Measurements from ENCODE around the gene DCDC2B. TPM values are rescaled to one million over a fixed set of nuclear protein-coding genes. Genes with fewer than 3 reads are reported as not detected.
A peak's percentile ranks its signal among the peaks of the same experiment; 100 is the strongest.

Gene DCDC2B
- polyA plus RNA-seq, 2 donors = 0.06 TPM; not detected in 1

GRCh38 chr1:32221581-32221979, 12.7 kb downstream of the DCDC2B start:
- peak overlapping the region; percentile 85 to 92 for H3K4me3 ChIP-seq (ENCODE audit: low read depth in 1 of 2, low read length in 2 of 2)
- peak overlapping the region in 1 of 2 donors; percentile 88 for H3K27ac ChIP-seq (ENCODE audit: low read depth in 2 of 2, low read length in 1 of 2)
- H3K27me3 ChIP-seq (ENCODE audit: control insufficient read depth in 1 of 2, insufficient read depth in 2 of 2, low read length in 2 of 2) = no peaks in the 10 kb centered on the region
- WGBS, 2 donors = 7% methylated on average over 13 of the region's 13 CpGs
- H3K4me1 ChIP-seq (ENCODE audit: control insufficient read depth in 2 of 2, insufficient read depth in 2 of 2, low read length in 1 of 2) = peaks cover 2 to 11% of the 10 kb centered on the region in 2 donors
- no peaks in the 10 kb centered on the region for H3K9me3 ChIP-seq (ENCODE audit: control insufficient read depth in 2 of 2, insufficient read depth in 1 of 2, low read depth in 1 of 2, low read length in 1 of 2)
- H3K36me3 ChIP-seq (ENCODE audit: control insufficient read depth in 2 of 2, insufficient read depth in 2 of 2, low read length in 1 of 2) = peaks cover 0 to 18% of the 10 kb centered on the region in 2 donors

- no peaks in the 10 kb centered on the region for H3K9me3 ChIP-seq (ENCODE audit: control insufficient read depth in 2 of 2, insufficient read depth in 1 of 2, low read depth in 1 of 2, low read length in 1 of 2)
- peaks cover 2 to 11% of the 10 kb centered on the region in 2 donors for H3K4me1 ChIP-seq (ENCODE audit: control insufficient read depth in 2 of 2, insufficient read depth in 2 of 2, low read length in 1 of 2)
- H3K4me3 ChIP-seq (ENCODE audit: low read depth in 1 of 2, low read length in 2 of 2) = peak within 1 kb of the TSS; percentile 85 to 92
- H3K36me3 ChIP-seq (ENCODE audit: control insufficient read depth in 2 of 2, insufficient read depth in 2 of 2, low read length in 1 of 2) = peaks cover 0 to 13% of the 10 kb centered on the region in 2 donors
- H3K27me3 ChIP-seq (ENCODE audit: control insufficient read depth in 1 of 2, insufficient read depth in 2 of 2, low read length in 2 of 2) = no peaks in the 10 kb centered on the region
- WGBS, 2 donors = 0% methylated on average over 45 to 46 of the region's 46 CpGs
- peak within 1 kb of the TSS; percentile 87 to 93 for H3K27ac ChIP-seq (ENCODE audit: low read depth in 2 of 2, low read length in 1 of 2)
Observed at GRCh38 chr1:32221980-32222755, 13.3 kb downstream of the DCDC2B start, which contains the start of the genes EIF3I and TMEM234. EIF3I (plus strand) TSS chr1:32222407; CDS start chr1:32222442, 35 bp downstream. TMEM234 (minus strand) TSS chr1:32222353; CDS start chr1:32222322, 31 bp downstream.

GRCh38 chr1:32223683-32224082, 14.8 kb downstream of the DCDC2B start:
- Histone ChIP-seq H3K27me3 (ENCODE audit: control insufficient read depth in 1 of 2, insufficient read depth in 2 of 2, low read length in 2 of 2) (no peaks in the 10 kb centered on the region), H3K9me3 (ENCODE audit: control insufficient read depth in 2 of 2, insufficient read depth in 1 of 2, low read depth in 1 of 2, low read length in 1 of 2) (no peaks in the 10 kb centered on the region), H3K36me3 (ENCODE audit: control insufficient read depth in 2 of 2, insufficient read depth in 2 of 2, low read length in 1 of 2) (peaks cover 3 to 20% of the 10 kb centered on the region in 2 donors), H3K27ac (ENCODE audit: low read depth in 2 of 2, low read length in 1 of 2) (peak overlapping the region in 1 of 2 donors; percentile 15), H3K4me3 (ENCODE audit: low read depth in 1 of 2, low read length in 2 of 2) (no peak overlapping the region), H3K4me1 (ENCODE audit: control insufficient read depth in 2 of 2, insufficient read depth in 2 of 2, low read length in 1 of 2) (peaks cover 2 to 11% of the 10 kb centered on the region in 2 donors)
- 72 to 74% methylated on average over 3 of the region's 3 CpGs for WGBS, 2 donors

DNA sequence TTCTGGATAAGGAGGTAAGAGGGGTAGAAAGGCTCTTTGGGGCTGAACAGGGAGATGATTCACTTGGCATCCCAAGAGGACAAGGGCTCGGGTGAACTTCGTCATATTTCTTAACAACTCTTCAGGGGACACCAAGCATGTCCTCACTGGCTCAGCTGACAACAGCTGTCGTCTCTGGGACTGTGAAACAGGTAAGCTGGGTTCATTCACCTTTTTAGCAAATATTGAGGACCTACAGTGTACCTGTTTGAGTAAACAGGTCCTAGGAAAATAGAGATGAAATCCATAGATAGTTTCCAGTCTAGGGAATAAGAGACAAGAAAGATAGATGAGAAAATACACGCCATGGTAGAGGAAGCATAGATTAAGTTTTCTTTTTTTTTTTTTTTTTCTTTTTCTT, 15.4 kb downstream of the DCDC2B start:
- Histone ChIP-seq H3K27ac (ENCODE audit: low read depth in 2 of 2, low read length in 1 of 2) (no peak overlapping the region), H3K9me3 (ENCODE audit: control insufficient read depth in 2 of 2, insufficient read depth in 1 of 2, low read depth in 1 of 2, low read length in 1 of 2) (no peaks in the 10 kb centered on the region), H3K27me3 (ENCODE audit: control insufficient read depth in 1 of 2, insufficient read depth in 2 of 2, low read length in 2 of 2) (no peaks in the 10 kb centered on the region), H3K36me3 (ENCODE audit: control insufficient read depth in 2 of 2, insufficient read depth in 2 of 2, low read length in 1 of 2) (peaks cover 6 to 23% of the 10 kb centered on the region in 2 donors), H3K4me3 (ENCODE audit: low read depth in 1 of 2, low read length in 2 of 2) (no peak overlapping the region), H3K4me1 (ENCODE audit: control insufficient read depth in 2 of 2, insufficient read depth in 2 of 2, low read length in 1 of 2) (peaks cover 2 to 11% of the 10 kb centered on the region in 2 donors)
- 87% methylated on average over 4 of the region's 4 CpGs for WGBS, 2 donors

- peaks cover 11 to 31% of the 10 kb centered on the region in 2 donors for H3K36me3 ChIP-seq (ENCODE audit: control insufficient read depth in 2 of 2, insufficient read depth in 2 of 2, low read length in 1 of 2)
- no peaks in the 10 kb centered on the region for H3K9me3 ChIP-seq (ENCODE audit: control insufficient read depth in 2 of 2, insufficient read depth in 1 of 2, low read depth in 1 of 2, low read length in 1 of 2)
- WGBS, 2 donors = 78 to 88% methylated on average over 3 of the region's 3 CpGs
- no peak overlapping the region for H3K4me3 ChIP-seq (ENCODE audit: low read depth in 1 of 2, low read length in 2 of 2)
- no peaks in the 10 kb centered on the region for H3K27me3 ChIP-seq (ENCODE audit: control insufficient read depth in 1 of 2, insufficient read depth in 2 of 2, low read length in 2 of 2)
- no peak overlapping the region for H3K27ac ChIP-seq (ENCODE audit: low read depth in 2 of 2, low read length in 1 of 2)
- H3K4me1 ChIP-seq (ENCODE audit: control insufficient read depth in 2 of 2, insufficient read depth in 2 of 2, low read length in 1 of 2) = no peaks in the 10 kb centered on the region
Observed at GRCh38 chr1:32228771-32229170, 19.9 kb downstream of the DCDC2B start.

DNA sequence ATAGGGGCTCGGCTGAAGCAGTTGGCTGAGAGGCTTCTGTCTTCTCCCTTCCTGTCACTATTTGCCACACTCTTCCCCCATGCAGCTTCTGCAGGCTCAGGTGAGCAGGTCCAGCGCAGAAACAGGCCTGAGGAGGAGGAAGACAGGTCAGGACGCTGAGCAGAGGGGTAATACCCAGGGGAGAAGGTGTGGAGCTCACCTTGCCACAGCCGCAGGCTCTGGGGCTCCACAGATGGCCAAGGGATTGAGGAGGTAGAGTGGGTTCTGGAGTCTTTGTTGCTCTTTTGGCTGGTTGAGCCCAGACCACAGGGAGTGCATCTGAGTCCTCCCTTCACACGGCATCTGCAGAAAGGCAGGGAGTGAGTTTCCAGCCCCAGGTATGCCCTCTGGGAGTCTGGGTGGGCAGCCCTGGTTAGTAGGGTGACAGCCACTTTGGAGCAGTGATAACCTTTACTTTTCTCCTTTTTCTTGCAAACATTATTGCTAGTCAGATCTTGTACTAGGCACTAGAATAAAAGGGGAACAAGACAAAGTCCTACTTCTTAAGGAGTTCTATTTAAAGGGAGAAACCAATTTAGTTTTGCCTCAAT, 23.0 kb downstream of the DCDC2B start:
- Histone ChIP-seq H3K36me3 (ENCODE audit: control insufficient read depth in 2 of 2, insufficient read depth in 2 of 2, low read length in 1 of 2) (peaks cover 11 to 25% of the 10 kb centered on the region in 2 donors), H3K4me1 (ENCODE audit: control insufficient read depth in 2 of 2, insufficient read depth in 2 of 2, low read length in 1 of 2) (peaks cover 0 to 2% of the 10 kb centered on the region in 2 donors), H3K4me3 (ENCODE audit: low read depth in 1 of 2, low read length in 2 of 2) (no peak overlapping the region), H3K9me3 (ENCODE audit: control insufficient read depth in 2 of 2, insufficient read depth in 1 of 2, low read depth in 1 of 2, low read length in 1 of 2) (no peaks in the 10 kb centered on the region), H3K27me3 (ENCODE audit: control insufficient read depth in 1 of 2, insufficient read depth in 2 of 2, low read length in 2 of 2) (no peaks in the 10 kb centered on the region), H3K27ac (ENCODE audit: low read depth in 2 of 2, low read length in 1 of 2) (no peak overlapping the region)
- 85 to 87% methylated on average over 5 of the region's 5 CpGs for WGBS, 2 donors

DNA sequence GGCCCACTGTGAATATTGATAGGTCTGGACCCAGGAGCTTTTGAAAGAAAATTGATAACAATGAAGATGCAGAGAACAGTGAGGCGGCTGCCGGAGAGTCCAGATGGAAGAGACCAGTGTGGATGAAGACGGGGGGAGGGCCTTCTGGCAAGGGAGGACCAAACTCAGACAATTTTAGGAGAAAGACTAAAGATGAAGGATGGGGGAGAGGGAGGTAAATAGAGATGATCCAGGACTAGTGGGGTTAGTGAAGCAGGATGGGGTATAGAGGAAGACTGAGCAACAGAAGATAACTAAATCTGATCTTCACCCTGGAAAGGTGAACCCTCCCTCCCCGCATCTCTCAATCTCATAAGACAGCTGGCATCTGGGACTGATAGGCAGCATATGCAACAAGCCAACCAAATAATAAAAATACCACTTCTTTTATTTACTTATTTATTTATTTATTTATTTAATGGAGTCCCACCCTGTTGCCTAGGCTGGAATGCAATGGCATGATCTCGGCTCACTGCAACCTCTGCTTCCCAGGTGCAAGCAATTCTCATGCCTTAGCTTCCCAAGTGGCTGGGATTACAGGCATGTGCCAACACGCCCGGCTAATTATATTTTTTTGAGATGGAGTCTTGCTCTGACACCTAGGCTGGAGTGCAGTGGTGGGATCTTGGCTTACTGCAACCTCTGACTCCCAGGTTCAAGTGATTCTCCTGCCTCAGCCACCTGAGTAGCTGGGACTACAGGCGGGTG, 23.8 kb downstream of the DCDC2B start:
- Histone ChIP-seq H3K4me3 (ENCODE audit: low read depth in 1 of 2, low read length in 2 of 2) (no peak overlapping the region), H3K36me3 (ENCODE audit: control insufficient read depth in 2 of 2, insufficient read depth in 2 of 2, low read length in 1 of 2) (peaks cover 11 to 25% of the 10 kb centered on the region in 2 donors), H3K27me3 (ENCODE audit: control insufficient read depth in 1 of 2, insufficient read depth in 2 of 2, low read length in 2 of 2) (no peaks in the 10 kb centered on the region), H3K27ac (ENCODE audit: low read depth in 2 of 2, low read length in 1 of 2) (no peak overlapping the region), H3K4me1 (ENCODE audit: control insufficient read depth in 2 of 2, insufficient read depth in 2 of 2, low read length in 1 of 2) (peaks cover 0 to 2% of the 10 kb centered on the region in 2 donors), H3K9me3 (ENCODE audit: control insufficient read depth in 2 of 2, insufficient read depth in 1 of 2, low read depth in 1 of 2, low read length in 1 of 2) (no peaks in the 10 kb centered on the region)
- WGBS, 2 donors = 74 to 82% methylated on average over 8 of the region's 8 CpGs

DNA sequence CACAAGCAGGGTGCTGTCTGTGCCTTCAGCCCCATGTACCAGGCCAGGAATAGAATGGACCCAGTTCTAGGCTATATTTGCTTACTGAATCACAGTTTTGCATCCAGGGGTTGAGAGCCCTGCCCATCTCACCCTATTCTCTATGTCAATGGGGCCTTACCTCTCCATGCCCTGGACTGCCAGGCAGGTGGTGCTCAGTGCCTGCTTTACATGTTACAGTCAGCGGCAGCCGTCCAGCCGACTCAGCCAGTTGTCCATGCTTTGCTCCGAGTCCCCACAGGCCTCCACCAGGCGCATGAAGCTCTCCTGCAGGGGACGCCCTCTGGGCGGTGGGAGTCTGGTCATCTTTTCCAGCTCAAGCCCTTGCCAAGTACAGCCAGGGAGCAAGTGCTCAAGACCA, 25.9 kb downstream of the DCDC2B start:
- Histone ChIP-seq H3K27me3 (ENCODE audit: control insufficient read depth in 1 of 2, insufficient read depth in 2 of 2, low read length in 2 of 2) (no peaks in the 10 kb centered on the region), H3K27ac (ENCODE audit: low read depth in 2 of 2, low read length in 1 of 2) (no peak overlapping the region), H3K36me3 (ENCODE audit: control insufficient read depth in 2 of 2, insufficient read depth in 2 of 2, low read length in 1 of 2) (peaks cover 5 to 13% of the 10 kb centered on the region in 2 donors), H3K4me1 (ENCODE audit: control insufficient read depth in 2 of 2, insufficient read depth in 2 of 2, low read length in 1 of 2) (peaks cover 0 to 3% of the 10 kb centered on the region in 2 donors), H3K4me3 (ENCODE audit: low read depth in 1 of 2, low read length in 2 of 2) (no peak overlapping the region), H3K9me3 (ENCODE audit: control insufficient read depth in 2 of 2, insufficient read depth in 1 of 2, low read depth in 1 of 2, low read length in 1 of 2) (no peaks in the 10 kb centered on the region)
- 87 to 88% methylated on average over 7 of the region's 7 CpGs for WGBS, 2 donors

- WGBS, 2 donors = 39 to 53% methylated on average over 4 of the region's 4 CpGs
- Histone ChIP-seq H3K4me3 (ENCODE audit: low read depth in 1 of 2, low read length in 2 of 2) (no peak overlapping the region), H3K4me1 (ENCODE audit: control insufficient read depth in 2 of 2, insufficient read depth in 2 of 2, low read length in 1 of 2) (peaks cover 6 to 9% of the 10 kb centered on the region in 2 donors), H3K27ac (ENCODE audit: low read depth in 2 of 2, low read length in 1 of 2) (no peak overlapping the region), H3K36me3 (ENCODE audit: control insufficient read depth in 2 of 2, insufficient read depth in 2 of 2, low read length in 1 of 2) (peaks cover 0 to 1% of the 10 kb centered on the region in 2 donors), H3K27me3 (ENCODE audit: control insufficient read depth in 1 of 2, insufficient read depth in 2 of 2, low read length in 2 of 2) (no peaks in the 10 kb centered on the region), H3K9me3 (ENCODE audit: control insufficient read depth in 2 of 2, insufficient read depth in 1 of 2, low read depth in 1 of 2, low read length in 1 of 2) (no peaks in the 10 kb centered on the region)
Observed at GRCh38 chr1:32239337-32239736, 30.4 kb downstream of the DCDC2B start.
